HepG2 (cell line): ENCODE data around the gene MPV17L2. TPM values are rescaled to one million over a fixed set of nuclear protein-coding genes. Genes with fewer than 3 reads are reported as not detected.

Experiments used
- ARHGAP35 ChIP-seq: sonication (generic); formaldehyde crosslinking; IDR thresholded peaks from 2 replicates; pipeline ENCODE4 v1.9.0; 2022; ENCODE audit warnings: mild to moderate bottlenecking, inconsistent platforms, moderate library complexity, missing genetic modification reagents, borderline replicate concordance
- ATF3 ChIP-seq: sonication (generic); formaldehyde crosslinking; IDR thresholded peaks from 2 replicates; pipeline ENCODE4 v1.4.0; 2020; ENCODE audit warnings: missing genetic modification reagents
- BCL3 ChIP-seq: sonication (generic); formaldehyde crosslinking; IDR thresholded peaks from 2 replicates; pipeline ENCODE4 v1.5.1; 2020; ENCODE audit warnings: mild to moderate bottlenecking, missing genetic modification reagents, moderate library complexity
- ETV5 ChIP-seq: IDR thresholded peaks from 2 replicates; pipeline ENCODE4 v1.6.1; 2018; ENCODE audit warnings: missing biosample characterization, missing genetic modification reagents, inconsistent platforms, borderline replicate concordance
- GABPB1 ChIP-seq: IDR thresholded peaks from 2 replicates; pipeline ENCODE4 v1.6.1; 2016; ENCODE audit warnings: mild to moderate bottlenecking, missing genetic modification reagents, moderate library complexity, missing compliant biosample characterization
- IRX3 ChIP-seq: sonication (generic); formaldehyde crosslinking; IDR thresholded peaks from 2 replicates; pipeline ENCODE4 v1.8.1; 2023; ENCODE audit warnings: mild to moderate bottlenecking, low read depth, missing genetic modification reagents, borderline replicate concordance
- MED13 ChIP-seq: sonication (generic); formaldehyde crosslinking; IDR thresholded peaks from 2 replicates; pipeline ENCODE4 v1.5.0; 2020; ENCODE audit warnings: missing genetic modification reagents
- SCMH1 ChIP-seq: sonication (generic); formaldehyde crosslinking; IDR thresholded peaks from 2 replicates; pipeline ENCODE4 v1.9.0; 2021; ENCODE audit warnings: missing genetic modification reagents, mild to moderate bottlenecking, borderline replicate concordance
- SP5 ChIP-seq: IDR thresholded peaks from 2 replicates; pipeline ENCODE4 v1.6.1; 2016; ENCODE audit warnings: low read depth, borderline replicate concordance
- ZNF142 ChIP-seq: sonication (generic); formaldehyde crosslinking; IDR thresholded peaks from 2 replicates; pipeline ENCODE4 v1.4.0; 2020; ENCODE audit warnings: missing genetic modification reagents
- ZNF143 ChIP-seq: sonication (generic); formaldehyde crosslinking; IDR thresholded peaks from 2 replicates; pipeline ENCODE4 v1.4.0; 2020; ENCODE audit warnings: missing genetic modification reagents
- ZNF652 ChIP-seq: IDR thresholded peaks from 2 replicates; pipeline ENCODE4 v1.6.1; 2016; ENCODE audit warnings: low read depth, borderline replicate concordance
- ZNF772 ChIP-seq: sonication (generic); formaldehyde crosslinking; IDR thresholded peaks from 2 replicates; pipeline ENCODE4 v1.5.0; 2020; ENCODE audit warnings: mild to moderate bottlenecking, missing genetic modification reagents
- ZSCAN5A ChIP-seq: sonication (generic); formaldehyde crosslinking; IDR thresholded peaks from 2 replicates; pipeline ENCODE4 v1.8.0; 2022; ENCODE audit warnings: mild to moderate bottlenecking, missing genetic modification reagents, borderline replicate concordance
- polyA plus RNA-seq, 8 experiments: library from polyadenylated mRNA; depleted of rRNA in 3 of 8; stranded (reverse) in 7 of 8; unstranded in 1 of 8; fragments of >200 nt; fragmentation: Illumina TruSeq in 4 of 8; extraction: Trizol in 4 of 8; gene quantifications; 2 replicates each; pipeline versions ENCODE4 v1.2.1 to v1.2.3, GENCODE V29; 2011 to 2016; ENCODE audit warnings: low read depth in 4 of 8, missing spikeins in 1 of 8, mixed read lengths in 1 of 8; ENCODE audit not compliant: insufficient read depth in 1 of 8
- total RNA-seq, 5 experiments: library from RNA; depleted of rRNA; stranded (reverse); fragments of >200 nt; fragmentation: Illumina TruSeq; extraction: Trizol; gene quantifications; 2 replicates each; pipeline ENCODE4 v1.2.3, GENCODE V29; 2016; ENCODE audit warnings: low read depth in 1 of 5
- TF ChIP-seq, protein P1 (sequence below): sonication (generic); formaldehyde crosslinking; IDR thresholded peaks from 2 replicates; pipeline ENCODE4 v1.5.0; 2020; ENCODE audit warnings: mild to moderate bottlenecking, missing genetic modification reagents
- TF ChIP-seq, protein P2 (sequence below): sonication (generic); formaldehyde crosslinking; IDR thresholded peaks from 2 replicates; pipeline ENCODE4 v1.4.0; 2020; ENCODE audit warnings: missing genetic modification reagents

Gene MPV17L2
- total and polyA plus RNA-seq, 2 of the 13 experiments (the other 11 are each of a cell fraction or from before 2014, with no cell fraction given), result 13.6 to 16.7 TPM

GRCh38 chr19:18192673-18193387, at the start of gene MPV17L2 (continued):
- TF ChIP-seq BCL3 (CRISPR knock-in tag) (no peak), SCMH1 (CRISPR knock-in tag) (no peak), MED13 (CRISPR knock-in tag) (peak; percentile 63; the same call in 1 of the 2 replicates), ZNF142 (0 out of 2 replicates have a peak, but pooled peaks have one; percentile 33), SP5 (peak; percentile 74; the same call in 1 of the 2 replicates), ETV5 (no peak), ZNF143 (CRISPR knock-in tag) (no peak), IRX3 (CRISPR knock-in tag) (0 out of 2 replicates have a peak, but pooled peaks have one; percentile 66), ZSCAN5A (CRISPR knock-in tag) (no peak; the same call in 1 of the 2 replicates), GABPB1 (CRISPR knock-in tag) (peak; percentile 69), ATF3 (CRISPR knock-in tag) (no peak), ARHGAP35 (no peak), ZNF772 (peak; percentile 84; the same call in 1 of the 2 replicates), ZNF652 (CRISPR knock-in tag) (no peak)
- TF ChIP-seq, protein P1, sequence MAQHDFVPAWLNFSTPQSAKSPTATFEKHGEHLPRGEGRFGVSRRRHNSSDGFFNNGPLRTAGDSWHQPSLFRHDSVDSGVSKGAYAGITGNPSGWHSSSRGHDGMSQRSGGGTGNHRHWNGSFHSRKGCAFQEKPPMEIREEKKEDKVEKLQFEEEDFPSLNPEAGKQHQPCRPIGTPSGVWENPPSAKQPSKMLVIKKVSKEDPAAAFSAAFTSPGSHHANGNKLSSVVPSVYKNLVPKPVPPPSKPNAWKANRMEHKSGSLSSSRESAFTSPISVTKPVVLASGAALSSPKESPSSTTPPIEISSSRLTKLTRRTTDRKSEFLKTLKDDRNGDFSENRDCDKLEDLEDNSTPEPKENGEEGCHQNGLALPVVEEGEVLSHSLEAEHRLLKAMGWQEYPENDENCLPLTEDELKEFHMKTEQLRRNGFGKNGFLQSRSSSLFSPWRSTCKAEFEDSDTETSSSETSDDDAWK, result no peak
- TF ChIP-seq, protein P2, sequence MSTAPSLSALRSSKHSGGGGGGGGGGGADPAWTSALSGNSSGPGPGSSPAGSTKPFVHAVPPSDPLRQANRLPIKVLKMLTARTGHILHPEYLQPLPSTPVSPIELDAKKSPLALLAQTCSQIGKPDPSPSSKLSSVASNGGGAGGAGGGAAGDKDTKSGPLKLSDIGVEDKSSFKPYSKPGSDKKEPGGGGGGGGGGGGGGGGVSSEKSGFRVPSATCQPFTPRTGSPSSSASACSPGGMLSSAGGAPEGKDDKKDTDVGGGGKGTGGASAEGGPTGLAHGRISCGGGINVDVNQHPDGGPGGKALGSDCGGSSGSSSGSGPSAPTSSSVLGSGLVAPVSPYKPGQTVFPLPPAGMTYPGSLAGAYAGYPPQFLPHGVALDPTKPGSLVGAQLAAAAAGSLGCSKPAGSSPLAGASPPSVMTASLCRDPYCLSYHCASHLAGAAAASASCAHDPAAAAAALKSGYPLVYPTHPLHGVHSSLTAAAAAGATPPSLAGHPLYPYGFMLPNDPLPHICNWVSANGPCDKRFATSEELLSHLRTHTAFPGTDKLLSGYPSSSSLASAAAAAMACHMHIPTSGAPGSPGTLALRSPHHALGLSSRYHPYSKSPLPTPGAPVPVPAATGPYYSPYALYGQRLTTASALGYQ (CRISPR knock-in tag), result 0 out of 2 replicates have a peak, but pooled peaks have one; percentile 34
